ENCODE data around the gene CEP95. TPM values are rescaled to one million over a fixed set of nuclear protein-coding genes. Genes with fewer than 3 reads are reported as not detected.
"Not testable (repeated sequence)": the region's sequence is repeated elsewhere in the genome, so short reads cannot be mapped to it uniquely, and the experiment has no call there.

CEP95 gene
- total RNA-seq, 1 experiment from 2014 or later: 57.2 TPM

- Mint-ChIP-seq H3K36me3 (ENCODE audit: insufficient read depth, unreplicated experiment) (peaks cover 80% of the 10 kb centered on the region), H3K4me1 (ENCODE audit: insufficient read depth, unreplicated experiment) (peaks cover 13% of the 10 kb centered on the region), H3K27ac (ENCODE audit: low read depth, unreplicated experiment) (no peak overlapping the region), H3K9me3 (ENCODE audit: unreplicated experiment) (no peaks in the 10 kb centered on the region), H3K4me3 (ENCODE audit: unreplicated experiment) (no peak overlapping the region), H3K27me3 (ENCODE audit: insufficient read depth, unreplicated experiment) (no peaks in the 10 kb centered on the region)
- no peak for TF ChIP-seq CTCF (IDR thresholded peaks at IDR 0.05; ENCODE audit: unreplicated experiment)
- no TSS peak for BruUV-seq (replicated peaks)
- intact Hi-C loops (cut with micrococcal nuclease): loop anchor here (1.0 kb wide), 1 partner anchor 72 kb away; no protein-coding TSS in a partner anchor
- no peak for DNase-seq (ENCODE audit: unreplicated experiment)
- POLR2A ChIA-PET: interaction anchor here (1.5 to 4.2 kb wide), 3 partner anchors 10 to 72 kb away, joined by 5 to 48 read pairs (median 6); partner anchors contain the start of genes CEP95 and DDX5
- CTCF ChIA-PET: interaction anchor here (0.6 to 4.0 kb wide), 10 partner anchors 10 to 644 kb away, joined by 3 to 49 read pairs (median 3); no protein-coding TSS in a partner anchor
These were observed 14.8 kb upstream of the CEP95 start for GRCh38 chr17:64491994-64492393.

- no peak overlapping the region for H3K27ac Mint-ChIP-seq (ENCODE audit: low read depth, unreplicated experiment)
- H3K9me3 Mint-ChIP-seq (ENCODE audit: unreplicated experiment): no peaks in the 10 kb centered on the region
- intact Hi-C loops (cut with micrococcal nuclease): no loop called here
- CTCF ChIA-PET: interaction anchor here (0.6 to 4.0 kb wide), 9 partner anchors 10 to 645 kb away, joined by 3 to 49 read pairs (median 3); no protein-coding TSS in a partner anchor
- peak; percentile 25 for TF ChIP-seq CTCF (IDR thresholded peaks at IDR 0.05; ENCODE audit: unreplicated experiment)
- H3K36me3 Mint-ChIP-seq (ENCODE audit: insufficient read depth, unreplicated experiment): peaks cover 80% of the 10 kb centered on the region
- no peak overlapping the region for H3K4me3 Mint-ChIP-seq (ENCODE audit: unreplicated experiment)
- H3K27me3 Mint-ChIP-seq (ENCODE audit: insufficient read depth, unreplicated experiment): no peaks in the 10 kb centered on the region
- peaks cover 13% of the 10 kb centered on the region for H3K4me1 Mint-ChIP-seq (ENCODE audit: insufficient read depth, unreplicated experiment)
- no TSS peak for BruUV-seq (replicated peaks)
- DNase-seq (ENCODE audit: unreplicated experiment): peak; percentile 49
- POLR2A ChIA-PET: interaction anchor here (1.6 to 4.2 kb wide), 2 partner anchors 9 to 13 kb away, joined by 5 to 48 read pairs; partner anchors contain the start of genes CEP95 and DDX5
These were observed 14.2 kb upstream of the CEP95 start for GRCh38 chr17:64492481-64493109.

GRCh38 chr17:64494121-64494520, 12.7 kb upstream of the CEP95 start:
- no peaks in the 10 kb centered on the region for H3K9me3 Mint-ChIP-seq (ENCODE audit: unreplicated experiment)
- POLR2A ChIA-PET: interaction anchor here (5.2 kb wide), 1 partner anchor 12 kb away, joined by 225 read pairs; the partner anchor contains the start of genes CEP95 and DDX5

GRCh38 chr17:64495300-64495699, 11.5 kb upstream of the CEP95 start:
- Mint-ChIP-seq H3K4me3 (ENCODE audit: unreplicated experiment) (peak overlapping the region; percentile 100), H3K4me1 (ENCODE audit: insufficient read depth, unreplicated experiment) (peaks cover 24% of the 10 kb centered on the region), H3K36me3 (ENCODE audit: insufficient read depth, unreplicated experiment) (peaks cover 80% of the 10 kb centered on the region)
- DNase-seq (ENCODE audit: unreplicated experiment); H3K27ac Mint-ChIP-seq (ENCODE audit: low read depth, unreplicated experiment); H3K27me3 Mint-ChIP-seq (ENCODE audit: insufficient read depth, unreplicated experiment); BruUV-seq (replicated peaks); H3K9me3 Mint-ChIP-seq (ENCODE audit: unreplicated experiment): not testable (repeated sequence)
- ChIA-PET POLR2A (interaction anchor here (5.2 kb wide), 1 partner anchor 11 kb away, joined by 225 read pairs; the partner anchor contains the start of genes CEP95 and DDX5), CTCF (interaction anchor here (4.5 kb wide), 1 partner anchor 76 kb away, joined by 23 read pairs; no protein-coding TSS in a partner anchor)
- intact Hi-C loops (cut with micrococcal nuclease): loop anchor here (5.0 kb wide), 1 partner anchor 188 kb away; no protein-coding TSS in a partner anchor

More at GRCh38 chr17:64494121-64494520, 12.7 kb upstream of the CEP95 start:
- TF ChIP-seq CTCF (IDR thresholded peaks at IDR 0.05; ENCODE audit: unreplicated experiment): no peak
- H3K4me1 Mint-ChIP-seq (ENCODE audit: insufficient read depth, unreplicated experiment): peaks cover 19% of the 10 kb centered on the region
- intact Hi-C loops (cut with micrococcal nuclease): no loop called here
- no TSS peak for BruUV-seq (replicated peaks)
- H3K27me3 Mint-ChIP-seq (ENCODE audit: insufficient read depth, unreplicated experiment): no peaks in the 10 kb centered on the region
- CTCF ChIA-PET: no interaction called here
- H3K27ac Mint-ChIP-seq (ENCODE audit: low read depth, unreplicated experiment): no peak overlapping the region
- H3K36me3 Mint-ChIP-seq (ENCODE audit: insufficient read depth, unreplicated experiment): peaks cover 80% of the 10 kb centered on the region
- H3K4me3 Mint-ChIP-seq (ENCODE audit: unreplicated experiment): peak overlapping the region; percentile 100
- no peak for DNase-seq (ENCODE audit: unreplicated experiment)

Data from MCF 10A (cell line).